Lower lobe of right lung (tissue), 2 donors: ENCODE results near the gene KCNK15. TPM values are rescaled to one million over a fixed set of nuclear protein-coding genes. Genes with fewer than 3 reads are reported as not detected.

Experiments
- ATAC-seq, 2 donors: fragments of 200-7000 bp; cut with Tn5 transposase; one replicate each; pipeline ENCODE4 v1.9.1; 2020 to 2022; ENCODE audit warnings: mild to moderate bottlenecking in 2 of 2, moderate library complexity in 2 of 2
- DNase-seq: peaks from one replicate; pipeline ENCODE4 v3.0.0-alpha.2; 2020
- H3K27ac ChIP-seq: fragments of 200-600 bp; one replicate; pipeline ENCODE4 v1.8.0; 2022
- H3K27me3 ChIP-seq: fragments of 200-600 bp; one replicate; pipeline ENCODE4 v1.8.0; 2022; ENCODE audit warnings: low read depth
- H3K36me3 ChIP-seq: fragments of 200-600 bp; one replicate; pipeline ENCODE4 v1.8.0; 2022; ENCODE audit warnings: mild to moderate bottlenecking
- H3K4me1 ChIP-seq: fragments of 200-600 bp; one replicate; pipeline ENCODE4 v1.8.0; 2022
- H3K4me3 ChIP-seq: fragments of 200-600 bp; one replicate; pipeline ENCODE4 v1.8.0; 2022; ENCODE audit warnings: mild to moderate bottlenecking
- H3K9me3 ChIP-seq: fragments of 200-600 bp; one replicate; pipeline ENCODE4 v1.8.0; 2022
- CTCF ChIP-seq: fragments of 200-600 bp; IDR thresholded peaks from one replicate; pipeline ENCODE4 v1.8.0; 2022; ENCODE audit warnings: antibody characterized with exemption, mild to moderate bottlenecking
- intact Hi-C: fragments of 100-400 bp; cut with DNase I; formaldehyde crosslinking; loops from one replicate; pipeline ENCODE4 v1.11.0; 2022
- total RNA-seq: library from RNA; stranded (reverse); fragmentation: NEBNext Ultra II Directional; extraction: Animal tissue kit (Norgen Biotek cat#: 25700); gene quantifications from one replicate; pipeline ENCODE4 v1.2.1, GENCODE V29; 2021
- donor health status: DM: no; HTN: yes; CAD: no; lungs with severe emphysema.

Gene KCNK15
- total RNA-seq, 1 donor from 2014 or later = 0.89 TPM

GRCh38 chr20:44750081-44750805, 4.6 kb downstream of the KCNK15 start:
- ATAC-seq (no peak), DNase-seq (no peak)
- H3K4me1 ChIP-seq = peaks cover 35% of the 10 kb centered on the region
- H3K27ac ChIP-seq = no peak overlapping the region
- intact Hi-C loops = no loop called here
- peaks cover 39% of the 10 kb centered on the region for H3K27me3 ChIP-seq
- peak overlapping the region; percentile 11 for H3K4me3 ChIP-seq
- H3K36me3 ChIP-seq = no peaks in the 10 kb centered on the region
- TF ChIP-seq CTCF = peak; percentile 51
- no peaks in the 10 kb centered on the region for H3K9me3 ChIP-seq

- no peak for TF ChIP-seq CTCF
- DNase-seq (no peak), ATAC-seq (no peak)
- Histone ChIP-seq H3K9me3 (no peaks in the 10 kb centered on the region), H3K4me3 (no peak overlapping the region), H3K36me3 (no peaks in the 10 kb centered on the region), H3K27me3 (peaks cover 28% of the 10 kb centered on the region), H3K4me1 (peaks cover 16% of the 10 kb centered on the region), H3K27ac (no peak overlapping the region)
- intact Hi-C loops = no loop called here
These were observed 6.7 kb downstream of the KCNK15 start for GRCh38 chr20:44752099-44752931.

GRCh38 chr20:44754554-44754953, 8.9 kb downstream of the KCNK15 start:
- Histone ChIP-seq H3K36me3 (no peaks in the 10 kb centered on the region), H3K4me1 (peaks cover 6% of the 10 kb centered on the region), H3K9me3 (no peaks in the 10 kb centered on the region), H3K4me3 (no peak overlapping the region), H3K27me3 (peaks cover 15% of the 10 kb centered on the region), H3K27ac (no peak overlapping the region)
- DNase-seq = no peak
- no peak for ATAC-seq
- intact Hi-C loops = no loop called here
- TF ChIP-seq CTCF = no peak

- H3K4me1 ChIP-seq = peaks cover under 1% of the 10 kb centered on the region
- H3K27me3 ChIP-seq = peaks cover 4% of the 10 kb centered on the region
- DNase-seq (no peak), ATAC-seq (no peak)
- no peak overlapping the region for H3K4me3 ChIP-seq
- no peaks in the 10 kb centered on the region for H3K36me3 ChIP-seq
- no peaks in the 10 kb centered on the region for H3K9me3 ChIP-seq
- no peak overlapping the region for H3K27ac ChIP-seq
- intact Hi-C loops = no loop called here
- TF ChIP-seq CTCF = no peak
These were observed 10.5 kb downstream of the KCNK15 start for GRCh38 chr20:44756011-44756688.

GRCh38 chr20:44756956-44757355, 11.3 kb downstream of the KCNK15 start:
- Histone ChIP-seq H3K36me3 (no peaks in the 10 kb centered on the region), H3K27ac (no peak overlapping the region), H3K9me3 (no peaks in the 10 kb centered on the region), H3K4me3 (no peak overlapping the region), H3K27me3 (peaks cover 3% of the 10 kb centered on the region), H3K4me1 (peaks cover 9% of the 10 kb centered on the region)
- no peak for TF ChIP-seq CTCF
- ATAC-seq (no peak), DNase-seq (no peak)
- intact Hi-C loops = no loop called here
